Bone marrow (tissue), 2 donors: Measurements from ENCODE around the gene PPP1R3E.
"Not testable (repeated sequence)": the region's sequence is repeated elsewhere in the genome, so short reads cannot be mapped to it uniquely, and the experiment has no call there.

Experiments
- DNase-seq, 2 donors: peaks; one replicate each; lab custom pipeline; 2025; lab: John Stamatoyannopoulos, UW

PPP1R3E gene

GRCh38 chr14:23302290-23303225 lies at the start of gene PPP1R3E:
TSS of gene PPP1R3E (minus strand) at chr14:23302859. CDS start at chr14:23302576, 283 bp downstream.
- peak; percentile 20 to 47 for DNase-seq

- DNase-seq: no peak
These were observed 49.2 kb upstream of the PPP1R3E start for GRCh38 chr14:23351681-23352505.

GRCh38 chr14:23349156-23349845 lies 46.6 kb upstream of the PPP1R3E start:
- no peak for DNase-seq

- DNase-seq: no peak
These were observed 45.6 kb upstream of the PPP1R3E start for GRCh38 chr14:23348297-23348655.

GRCh38 chr14:23347406-23348296 lies 45.0 kb upstream of the PPP1R3E start:
- no peak for DNase-seq

GRCh38 chr14:23346693-23347405 lies 44.2 kb upstream of the PPP1R3E start:
- no peak for DNase-seq

GRCh38 chr14:23345987-23346692 lies 43.5 kb upstream of the PPP1R3E start:
- no peak for DNase-seq

- no peak for DNase-seq
These were observed 41.8 kb upstream of the PPP1R3E start for GRCh38 chr14:23344481-23344880.

- no peak for DNase-seq
These were observed 37.0 kb upstream of the PPP1R3E start for GRCh38 chr14:23339506-23340268.

GRCh38 chr14:23335623-23336022 lies 33.0 kb upstream of the PPP1R3E start:
- no peak for DNase-seq

- peak in 1 of 2 donors; percentile 49 for DNase-seq
These were observed 25.5 kb upstream of the PPP1R3E start for GRCh38 chr14:23327947-23328744.

- DNase-seq: no peak
These were observed 24.1 kb upstream of the PPP1R3E start for GRCh38 chr14:23326491-23327332.

GRCh38 chr14:23325746-23326145 lies 23.1 kb upstream of the PPP1R3E start:
- DNase-seq: not testable (repeated sequence)

GRCh38 chr14:23324993-23325392 lies 22.3 kb upstream of the PPP1R3E start:
- no peak for DNase-seq

GRCh38 chr14:23324455-23324846 lies 21.8 kb upstream of the PPP1R3E start:
- DNase-seq: no peak

- no peak for DNase-seq
These were observed 21.3 kb upstream of the PPP1R3E start for GRCh38 chr14:23323838-23324454.
